Peyer's patch (tissue), 4 donors: ENCODE results near the gene SPATC1L. TPM values are rescaled to one million over a fixed set of nuclear protein-coding genes. Genes with fewer than 3 reads are reported as not detected.

Experiments used
- DNase-seq, 3 donors: peaks; one replicate each; pipeline ENCODE4 v3.0.0-alpha.2; 2017 to 2019
- H3K27ac ChIP-seq, 4 donors: fragments of 200-600 bp; sonication (generic); one replicate each; pipeline ENCODE4 v1.5.1; 2016 to 2019
- H3K27me3 ChIP-seq, 2 donors: fragments of 200-600 bp; sonication (generic); one replicate each; pipeline ENCODE4 v1.5.1; 2019
- H3K36me3 ChIP-seq, 3 donors: fragments of 200-600 bp; sonication (generic); one replicate each; pipeline ENCODE4 v1.5.1; 2016 to 2019
- H3K4me1 ChIP-seq, 4 donors: fragments of 200-600 bp; sonication (generic); one replicate each; pipeline ENCODE4 v1.5.1; 2016 to 2019
- H3K4me3 ChIP-seq, 4 donors: fragments of 200-600 bp; sonication (generic); 1 replicate in 3 of 4; 2 replicates in 1 of 4; pipeline ENCODE4 v1.5.1; 2016 to 2019; ENCODE audit warnings: mild to moderate bottlenecking in 1 of 4
- H3K9me3 ChIP-seq, 4 donors: fragments of 200-600 bp; sonication (generic); one replicate each; pipeline ENCODE4 v1.5.1; 2016 to 2019; ENCODE audit warnings: mild to moderate bottlenecking in 1 of 4
- CTCF ChIP-seq, 6 experiments: fragments of 450-650 bp in 4 of 6; fragments of 200-600 bp in 2 of 6; sonication (generic) in 1 of 6; IDR thresholded peaks; one replicate each; pipeline ENCODE4 v1.5.1; 2017 to 2019; ENCODE audit warnings: antibody characterized with exemption in 6 of 6, mild to moderate bottlenecking in 3 of 6, moderate library complexity in 1 of 6
- POLR2A ChIP-seq, 2 donors: fragments of 450-650 bp; IDR thresholded peaks; one replicate each; pipeline ENCODE4 v1.5.1; 2017; ENCODE audit warnings: antibody characterized with exemption in 2 of 2, mild to moderate bottlenecking in 2 of 2, moderate library complexity in 2 of 2
- total RNA-seq, 4 donors: library from RNA; depleted of rRNA; stranded (reverse); fragments of >200 nt; gene quantifications; one replicate each; pipeline ENCODE4 v1.1.0, GENCODE V29; 2016

Gene SPATC1L
- total RNA-seq, 4 donors from 2014 or later = 1.1 to 13.2 (median 2.6) TPM

GRCh38 chr21:46159841-46160656 lies 24.2 kb downstream of the SPATC1L start:
- Histone ChIP-seq H3K27ac (no peak overlapping the region), H3K4me3 (no peak overlapping the region), H3K9me3 (no peaks in the 10 kb centered on the region), H3K27me3 (peaks cover 0 to 3% of the 10 kb centered on the region in 2 donors), H3K36me3 (no peaks in the 10 kb centered on the region), H3K4me1 (peaks cover 0 to 8% (median 0%) of the 10 kb centered on the region in 4 donors)
- DNase-seq = peak in 2 of 3 donors; percentile 26 to 36
- TF ChIP-seq POLR2A (IDR thresholded peaks at IDR 0.05) (no peak), CTCF (IDR thresholded peaks at IDR 0.05) (no peak)

- Histone ChIP-seq H3K36me3 (no peaks in the 10 kb centered on the region), H3K4me3 (no peak overlapping the region), H3K27me3 (peaks cover 0 to 3% of the 10 kb centered on the region in 2 donors), H3K9me3 (no peaks in the 10 kb centered on the region), H3K4me1 (peaks cover 0 to 8% (median 0%) of the 10 kb centered on the region in 4 donors), H3K27ac (no peak overlapping the region)
- no peak for TF ChIP-seq CTCF (IDR thresholded peaks at IDR 0.05)
- DNase-seq = peak in 2 of 3 donors; percentile 22 to 27
Measured at GRCh38 chr21:46159390-46159789, 24.9 kb downstream of the SPATC1L start.

GRCh38 chr21:46158666-46159300 lies 25.5 kb downstream of the SPATC1L start:
- Histone ChIP-seq H3K27ac (no peak overlapping the region), H3K9me3 (no peaks in the 10 kb centered on the region), H3K36me3 (no peaks in the 10 kb centered on the region), H3K27me3 (peaks cover 0 to 3% of the 10 kb centered on the region in 2 donors), H3K4me1 (peaks cover 0 to 8% (median 0%) of the 10 kb centered on the region in 4 donors), H3K4me3 (no peak overlapping the region)
- TF ChIP-seq POLR2A (IDR thresholded peaks at IDR 0.05) (no peak), CTCF (IDR thresholded peaks at IDR 0.05) (no peak)
- DNase-seq = peak; percentile 3 to 35 (median 23)

GRCh38 chr21:46157987-46158451 lies 26.2 kb downstream of the SPATC1L start:
- Histone ChIP-seq H3K9me3 (no peaks in the 10 kb centered on the region), H3K27me3 (peaks cover 0 to 3% of the 10 kb centered on the region in 2 donors)

More at GRCh38 chr21:46157987-46158451, 26.2 kb downstream of the SPATC1L start:
- Histone ChIP-seq H3K4me1 (peaks cover 0 to 8% (median 4%) of the 10 kb centered on the region in 4 donors), H3K27ac (no peak overlapping the region), H3K36me3 (no peaks in the 10 kb centered on the region), H3K4me3 (no peak overlapping the region)
- no peak for TF ChIP-seq CTCF (IDR thresholded peaks at IDR 0.05)
- no peak for TF ChIP-seq POLR2A (IDR thresholded peaks at IDR 0.05)
- DNase-seq = peak in 2 of 3 donors; percentile 31 to 33
